Transverse colon (tissue), 4 donors: Measurements from ENCODE around the gene CYSRT1. TPM values are rescaled to one million over a fixed set of nuclear protein-coding genes. Genes with fewer than 3 reads are reported as not detected.
"Not testable (repeated sequence)": the region's sequence is repeated elsewhere in the genome, so short reads cannot be mapped to it uniquely, and the experiment has no call there.

Experiments used
- DNase-seq: peaks from one replicate; pipeline ENCODE4 v3.0.0-alpha.2; 2019
- H3K27ac ChIP-seq, 4 donors: fragments of 200-600 bp; sonication (generic); 2 replicates each; pipeline ENCODE4 v1.5.1; 2016 to 2018; ENCODE audit warnings: inconsistent platforms in 4 of 4
- H3K27me3 ChIP-seq: fragments of 200-600 bp; sonication (generic); 2 replicates; pipeline ENCODE4 v1.5.1; 2017; ENCODE audit warnings: inconsistent platforms
- H3K36me3 ChIP-seq, 4 donors: fragments of 200-600 bp; sonication (generic); 2 replicates each; pipeline ENCODE4 v1.5.1; 2017 to 2019; ENCODE audit warnings: inconsistent platforms in 4 of 4
- H3K4me1 ChIP-seq, 4 donors: fragments of 200-600 bp; sonication (generic); 2 replicates each; pipeline ENCODE4 v1.5.1; 2017 to 2020; ENCODE audit warnings: inconsistent platforms in 4 of 4
- H3K4me3 ChIP-seq, 4 donors: fragments of 200-600 bp; sonication (generic); 1 replicate in 1 of 4; 2 replicates in 3 of 4; pipeline versions ENCODE4 v1.5.1 to v1.6.1; 2017 to 2019; ENCODE audit warnings: inconsistent platforms in 4 of 4
- H3K9me3 ChIP-seq, 2 donors: fragments of 200-600 bp; sonication (generic); 2 replicates each; pipeline ENCODE4 v1.5.1; 2017 to 2019; ENCODE audit warnings: inconsistent platforms in 2 of 2
- CTCF ChIP-seq, 5 experiments: fragments of 200-600 bp in 3 of 5; fragments of 450-650 bp in 2 of 5; sonication (generic) in 3 of 5; IDR thresholded peaks; 1 replicate in 2 of 5; 2 replicates in 3 of 5; pipeline ENCODE4 v1.5.1; 2016 to 2017; ENCODE audit warnings: antibody characterized with exemption in 5 of 5, inconsistent platforms in 3 of 5, mild to moderate bottlenecking in 2 of 5, moderate library complexity in 1 of 5
- EP300 ChIP-seq: sonication (generic); formaldehyde crosslinking; IDR thresholded peaks from one replicate; pipeline ENCODE4 v1.6.1; 2017; ENCODE audit warnings: antibody characterized with exemption, low read depth
- POLR2A ChIP-seq: fragments of 450-650 bp; IDR thresholded peaks from one replicate; pipeline ENCODE4 v1.6.1; 2016; ENCODE audit warnings: antibody characterized with exemption, mild to moderate bottlenecking, moderate library complexity
- POLR2AphosphoS5 ChIP-seq, 3 donors: sonication (generic); formaldehyde crosslinking; IDR thresholded peaks; one replicate each; pipeline ENCODE4 v1.6.1; 2016; ENCODE audit warnings: antibody characterized with exemption in 3 of 3
- WGBS, 2 donors: methylation state at CpG; one replicate each; pipeline ENCODE4 v1.1.5; 2018; ENCODE audit warnings: low coverage in 1 of 2; 5-methylcytosine and 5-hydroxymethylcytosine counted together
- in situ Hi-C, 4 donors: fragments of 200-750 bp; cut with MboI; loops; one replicate each; pipeline versions ENCODE4 v1.15.0 to v1.15.1; 2017; ENCODE audit warnings: low sequenced_read_pairs in 3 of 4, low pct_ligation_motif_present in 1 of 4, low pct_unique_long_range_greater_than_20kb in 1 of 4
- intact Hi-C: fragments of 100-400 bp; cut with DNase I; formaldehyde crosslinking; loops from one replicate; pipeline ENCODE4 v1.15.1; 2023; ENCODE audit warnings: low total_unique reads
- total RNA-seq, 4 donors: library from RNA; depleted of rRNA; stranded (reverse); fragments of >200 nt; gene quantifications; one replicate each; pipeline ENCODE4 v1.1.0, GENCODE V29; 2016

Gene CYSRT1
- total RNA-seq, 4 donors from 2014 or later, result not detected

- peak; percentile 80 for DNase-seq
- Histone ChIP-seq H3K4me1 (peaks cover 37 to 57% (median 48%) of the 10 kb centered on the region in 4 donors), H3K36me3 (peaks cover 0 to 5% (median 0%) of the 10 kb centered on the region in 4 donors), H3K4me3 (peak overlapping the region; percentile 49 to 95 (median 74)), H3K27me3 (no peaks in the 10 kb centered on the region), H3K9me3 (no peaks in the 10 kb centered on the region), H3K27ac (peak overlapping the region; percentile 86 to 100 (median 93))
- TF ChIP-seq CTCF (IDR thresholded peaks at IDR 0.05) (no peak), POLR2AphosphoS5 (IDR thresholded peaks at IDR 0.05) (peak; percentile 18 to 78 (median 55)), POLR2A (peak; percentile 19), EP300 (no peak)
- intact Hi-C loops (no loop called here), in situ Hi-C loops (no loop called here)
- WGBS, 2 donors, result 2% methylated on average over 54 of the region's 83 CpGs; no CpG with 5 or more reads in 1 of the 2 donors
Measured at GRCh38 chr9:137241490-137242268, 16.7 kb downstream of the CYSRT1 start.

- 58 to 61% methylated on average over 5 to 29 of the region's 36 CpGs for WGBS, 2 donors
- in situ Hi-C loops (no loop called here), intact Hi-C loops (no loop called here)
- Histone ChIP-seq H3K9me3 (no peaks in the 10 kb centered on the region), H3K4me3 (peak overlapping the region; percentile 49 to 95 (median 74)), H3K27me3 (no peaks in the 10 kb centered on the region), H3K36me3 (peaks cover 0 to 5% (median 0%) of the 10 kb centered on the region in 4 donors), H3K4me1 (peaks cover 29 to 48% (median 39%) of the 10 kb centered on the region in 4 donors), H3K27ac (peak overlapping the region; percentile 86 to 100 (median 93))
- no peak for TF ChIP-seq POLR2A
- no peak for TF ChIP-seq EP300
- no peak for TF ChIP-seq CTCF (IDR thresholded peaks at IDR 0.05)
- TF ChIP-seq POLR2AphosphoS5 (IDR thresholded peaks at IDR 0.05), result peak in 2 of 3 donors; percentile 18 to 69
- DNase-seq, result no peak
Measured at GRCh38 chr9:137242269-137243203, 17.6 kb downstream of the CYSRT1 start.

GRCh38 chr9:137243266-137243625 is 18.3 kb downstream of the CYSRT1 start:
- peak overlapping the region in 1 of 4 donors; percentile 63 for H3K4me3 ChIP-seq
- H3K36me3 ChIP-seq, DNase-seq, in situ Hi-C loops, intact Hi-C loops, H3K27me3 ChIP-seq, H3K9me3 ChIP-seq: not testable (repeated sequence)
- peaks cover 22 to 41% (median 32%) of the 10 kb centered on the region in 4 donors for H3K4me1 ChIP-seq
- peak overlapping the region in 1 of 4 donors; percentile 100 for H3K27ac ChIP-seq
- 83% methylated on average over 18 of the region's 18 CpGs; no CpG with 5 or more reads in 1 of the 2 donors for WGBS, 2 donors

- TF ChIP-seq POLR2A (peak; percentile 45), CTCF (IDR thresholded peaks at IDR 0.05) (no peak), EP300 (no peak), POLR2AphosphoS5 (IDR thresholded peaks at IDR 0.05) (peak in 2 of 3 donors; percentile 7 to 83)
- peak; percentile 52 for DNase-seq
- Histone ChIP-seq H3K36me3 (peaks cover 0 to 5% (median 0%) of the 10 kb centered on the region in 4 donors), H3K4me3 (no peak overlapping the region), H3K9me3 (no peaks in the 10 kb centered on the region), H3K27ac (no peak overlapping the region), H3K27me3 (no peaks in the 10 kb centered on the region), H3K4me1 (peaks cover 18 to 35% (median 27%) of the 10 kb centered on the region in 4 donors)
- intact Hi-C loops, result no loop called here
- WGBS, 2 donors, result 53 to 62% methylated on average over 2 to 10 of the region's 15 CpGs
- in situ Hi-C loops, result no loop called here
Measured at GRCh38 chr9:137243626-137244485, 18.9 kb downstream of the CYSRT1 start.
